T-helper 2 cell treated with Interferon-gamma antibody and Interleukin-4, amounts not matched to agents 5 μg/mL and 100 μg/mL, for 36 hours (primary cell): Measurements from ENCODE around the gene SOX30.

Experiments used
- DNase-seq: peaks from one replicate; pipeline ENCODE4 v3.0.0; 2021; ENCODE audit warnings: low spot score
- H3K27ac Mint-ChIP-seq: one replicate; pipeline ENCODE4 v1.8.0; 2021; ENCODE audit warnings: mild to moderate bottlenecking, mixed read lengths
- H3K27me3 Mint-ChIP-seq: one replicate; pipeline ENCODE4 v1.8.0; 2021; ENCODE audit warnings: low read depth, mixed read lengths
- H3K36me3 Mint-ChIP-seq: one replicate; pipeline ENCODE4 v1.8.0; 2021; ENCODE audit warnings: low read depth, mixed read lengths
- H3K4me1 Mint-ChIP-seq: one replicate; pipeline ENCODE4 v1.8.0; 2021; ENCODE audit warnings: low read depth, mixed read lengths
- H3K4me3 Mint-ChIP-seq: one replicate; pipeline ENCODE4 v1.8.0; 2022; ENCODE audit warnings: mild to moderate bottlenecking, moderate library complexity, mixed read lengths
- H3K9me3 Mint-ChIP-seq: one replicate; pipeline ENCODE4 v1.8.0; 2021; ENCODE audit warnings: mixed read lengths

The SOX30 gene

DNA sequence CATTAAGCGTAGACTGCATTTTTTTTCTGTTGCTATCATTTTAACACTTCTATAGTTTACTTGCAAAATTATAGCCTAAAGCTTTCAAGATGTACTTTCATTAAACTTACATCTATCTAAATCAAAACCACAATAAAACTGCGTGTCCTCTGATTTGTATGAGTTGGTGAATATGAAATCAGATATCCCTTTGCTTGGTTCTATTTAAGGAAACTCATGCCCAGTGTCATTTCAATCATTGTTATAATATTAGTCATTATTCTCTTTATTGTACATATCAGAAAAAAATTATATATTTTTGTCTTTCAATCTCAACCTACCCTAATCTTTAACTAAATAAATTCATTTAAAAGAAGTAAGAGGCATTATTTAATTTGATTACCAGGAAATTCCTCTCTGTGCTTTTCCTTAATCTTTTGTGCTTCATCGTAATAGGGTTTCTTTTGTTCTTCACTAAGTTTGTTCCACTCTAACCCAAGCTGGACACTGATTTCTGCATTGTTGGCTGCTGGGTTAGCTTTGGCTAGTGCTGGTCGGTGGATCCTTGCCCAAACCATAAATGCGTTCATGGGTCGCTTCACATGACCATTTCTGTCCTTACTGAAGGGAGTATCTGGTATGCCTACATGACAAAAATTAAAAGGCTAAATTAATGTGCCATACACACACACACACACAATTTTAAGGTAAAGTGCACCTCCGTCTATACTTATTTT lies 3.8 kb downstream of the SOX30 start:
- Mint-ChIP-seq H3K4me3 (no peak overlapping the region), H3K4me1 (peaks cover 9% of the 10 kb centered on the region), H3K9me3 (peaks cover 14% of the 10 kb centered on the region), H3K27me3 (peaks cover 4% of the 10 kb centered on the region), H3K36me3 (peaks cover 11% of the 10 kb centered on the region), H3K27ac (no peak overlapping the region)
- DNase-seq = no peak

DNA sequence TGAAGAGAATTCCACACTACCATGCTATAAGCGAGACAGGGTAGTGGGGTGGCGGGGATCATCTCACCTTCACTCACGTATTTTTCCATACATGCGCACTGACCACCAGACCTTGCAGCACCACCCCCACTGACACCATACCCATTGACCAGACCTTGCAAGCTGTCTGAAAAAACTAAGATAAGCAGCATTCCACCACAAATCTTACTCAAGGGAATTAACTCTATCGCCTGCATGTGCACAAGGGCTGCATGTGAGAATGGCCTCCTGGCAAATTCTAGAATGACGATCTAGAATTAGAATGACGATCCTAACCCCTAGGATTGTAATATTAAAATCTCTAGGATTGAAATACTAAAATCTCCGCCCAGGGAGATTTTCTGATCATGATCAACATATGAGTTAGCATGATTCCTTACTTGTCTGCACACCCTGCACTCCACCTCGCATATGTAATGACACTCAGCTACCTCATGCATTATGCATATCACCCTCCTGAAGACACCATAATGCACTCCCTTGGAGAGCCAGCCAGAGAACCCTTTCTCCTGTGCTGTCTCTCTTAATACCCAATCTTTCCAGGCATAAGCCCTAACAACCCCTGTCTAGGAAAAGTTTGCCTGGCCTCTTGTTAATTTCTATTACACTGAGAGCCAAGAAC lies 11.7 kb downstream of the SOX30 start:
- Mint-ChIP-seq H3K4me3 (no peak overlapping the region), H3K9me3 (no peaks in the 10 kb centered on the region), H3K4me1 (no peaks in the 10 kb centered on the region), H3K27ac (no peak overlapping the region), H3K36me3 (no peaks in the 10 kb centered on the region), H3K27me3 (peaks cover 5% of the 10 kb centered on the region)
- DNase-seq = no peak

DNA sequence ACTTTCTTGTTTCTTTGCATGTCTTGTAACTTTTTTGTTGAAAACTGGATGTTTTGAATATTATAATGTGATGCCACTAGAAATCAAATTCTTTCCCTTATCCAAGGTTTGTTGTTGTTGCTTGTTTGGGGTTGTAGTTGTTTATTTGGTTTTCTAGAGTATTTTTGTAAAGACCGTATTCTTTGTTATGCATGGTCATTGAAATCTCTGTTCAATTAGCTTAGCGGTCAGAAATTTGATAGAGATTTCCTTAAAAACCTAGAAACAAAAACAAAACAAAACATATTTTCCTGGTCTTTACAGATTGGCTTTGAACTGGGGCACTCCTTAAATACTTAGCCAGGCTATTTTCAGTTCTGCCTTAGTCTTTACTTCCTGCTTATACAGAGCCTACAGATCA lies 21.9 kb downstream of the SOX30 start:
- Mint-ChIP-seq H3K9me3 (peaks cover 7% of the 10 kb centered on the region), H3K27ac (no peak overlapping the region), H3K4me3 (no peak overlapping the region), H3K36me3 (no peaks in the 10 kb centered on the region), H3K27me3 (no peaks in the 10 kb centered on the region), H3K4me1 (peaks cover 7% of the 10 kb centered on the region)
- no peak for DNase-seq

DNA sequence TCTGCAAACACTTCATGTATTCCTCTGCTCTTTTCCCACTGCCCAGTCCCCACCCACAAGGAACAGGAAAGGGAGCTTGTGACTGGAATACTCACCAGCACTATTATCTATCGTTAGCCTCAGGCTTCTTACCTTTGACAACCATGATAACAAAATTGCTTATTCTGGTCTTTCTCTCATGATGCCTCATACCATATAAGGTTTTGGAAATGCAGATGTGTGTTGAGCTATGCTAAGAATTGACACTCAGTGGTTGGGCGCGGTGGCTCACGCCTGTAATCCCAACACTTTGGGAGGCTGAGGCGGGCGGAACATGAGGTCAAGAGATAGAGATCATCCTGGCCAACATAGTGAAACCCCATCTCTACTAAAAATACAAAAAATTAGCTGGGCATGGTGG lies 25.4 kb downstream of the SOX30 start:
- no peak overlapping the region for H3K4me3 Mint-ChIP-seq
- H3K4me1 Mint-ChIP-seq = peaks cover 12% of the 10 kb centered on the region
- H3K27ac Mint-ChIP-seq = no peak overlapping the region
- no peak for DNase-seq
- H3K27me3 Mint-ChIP-seq = no peaks in the 10 kb centered on the region
- peaks cover 21% of the 10 kb centered on the region for H3K9me3 Mint-ChIP-seq
- H3K36me3 Mint-ChIP-seq = peaks cover 5% of the 10 kb centered on the region

DNA sequence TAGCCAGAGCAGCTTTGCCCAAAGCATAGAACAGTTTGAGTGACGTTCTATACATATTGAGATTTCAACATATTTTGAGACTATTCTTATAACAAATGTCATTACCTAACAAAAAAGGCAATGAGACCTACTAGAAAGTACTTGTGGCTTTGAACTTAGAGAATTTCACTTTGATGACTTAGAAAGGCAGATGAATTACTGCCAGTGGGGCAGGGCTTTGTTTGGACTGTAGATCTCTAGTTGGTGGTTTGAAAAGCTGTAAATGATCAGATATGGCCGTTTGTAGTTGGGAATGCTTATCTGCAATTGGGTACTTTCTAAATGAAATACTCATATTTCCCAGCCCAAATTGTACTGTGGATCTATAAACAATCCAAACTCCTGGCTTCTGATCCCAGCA lies 28.1 kb downstream of the SOX30 start:
- no peaks in the 10 kb centered on the region for H3K27me3 Mint-ChIP-seq
- H3K4me1 Mint-ChIP-seq = peaks cover 12% of the 10 kb centered on the region
- no peak overlapping the region for H3K4me3 Mint-ChIP-seq
- no peak for DNase-seq
- H3K36me3 Mint-ChIP-seq = peaks cover 9% of the 10 kb centered on the region
- peaks cover 23% of the 10 kb centered on the region for H3K9me3 Mint-ChIP-seq
- H3K27ac Mint-ChIP-seq = no peak overlapping the region

DNA sequence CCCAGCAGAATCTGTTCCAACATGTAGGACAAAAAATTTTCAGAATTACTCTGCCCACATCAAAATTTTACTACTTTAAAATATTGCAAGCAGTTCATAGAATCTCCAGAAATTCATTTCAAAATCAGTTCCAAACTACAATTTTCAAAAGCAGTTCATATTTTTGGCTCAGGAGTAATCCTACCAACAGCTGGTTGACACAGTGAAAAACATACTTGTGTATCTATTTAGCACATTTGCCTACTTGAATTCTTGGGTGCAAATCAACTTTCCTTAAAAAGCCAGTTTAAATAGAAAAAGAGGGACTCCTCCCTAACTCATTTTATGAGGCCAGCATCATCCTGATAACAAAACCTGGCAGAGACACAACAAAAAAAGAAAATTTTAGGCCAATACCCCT lies 31.5 kb downstream of the SOX30 start:
- Mint-ChIP-seq H3K27me3 (no peaks in the 10 kb centered on the region), H3K4me3 (no peak overlapping the region), H3K27ac (no peak overlapping the region), H3K4me1 (peaks cover 12% of the 10 kb centered on the region), H3K36me3 (peaks cover 9% of the 10 kb centered on the region), H3K9me3 (peaks cover 30% of the 10 kb centered on the region)
- no peak for DNase-seq

DNA sequence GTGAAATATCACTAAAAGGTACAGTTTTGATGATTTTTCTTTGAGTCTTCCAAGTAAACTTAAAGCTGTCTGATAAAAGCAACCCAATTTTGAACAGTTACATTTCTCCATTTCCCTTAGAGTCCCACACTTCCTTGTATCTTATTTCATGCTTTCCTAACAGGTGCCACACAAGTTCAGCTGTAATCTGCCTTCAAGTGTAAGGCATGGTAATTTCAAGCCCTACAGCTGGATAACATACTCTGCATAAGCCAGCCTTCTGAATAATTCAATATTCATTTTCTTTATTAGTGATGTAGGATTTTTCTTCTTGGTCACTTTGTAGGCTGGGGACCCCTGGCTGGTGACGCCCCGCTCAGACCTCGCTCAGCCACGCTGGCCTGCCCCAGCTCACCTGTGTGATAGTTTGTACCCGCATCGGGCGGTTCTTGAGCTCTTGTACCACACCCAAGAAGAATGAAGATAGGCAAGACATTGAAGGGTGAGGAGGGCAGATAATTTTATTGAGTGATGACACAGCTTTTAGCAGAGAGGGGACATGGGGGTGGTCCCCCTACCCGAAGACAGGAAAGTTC lies 34.0 kb downstream of the SOX30 start:
- DNase-seq = no peak
- Mint-ChIP-seq H3K4me1 (peaks cover 15% of the 10 kb centered on the region), H3K9me3 (peaks cover 30% of the 10 kb centered on the region), H3K36me3 (peaks cover 17% of the 10 kb centered on the region), H3K27me3 (no peaks in the 10 kb centered on the region), H3K4me3 (no peak overlapping the region), H3K27ac (no peak overlapping the region)

DNA sequence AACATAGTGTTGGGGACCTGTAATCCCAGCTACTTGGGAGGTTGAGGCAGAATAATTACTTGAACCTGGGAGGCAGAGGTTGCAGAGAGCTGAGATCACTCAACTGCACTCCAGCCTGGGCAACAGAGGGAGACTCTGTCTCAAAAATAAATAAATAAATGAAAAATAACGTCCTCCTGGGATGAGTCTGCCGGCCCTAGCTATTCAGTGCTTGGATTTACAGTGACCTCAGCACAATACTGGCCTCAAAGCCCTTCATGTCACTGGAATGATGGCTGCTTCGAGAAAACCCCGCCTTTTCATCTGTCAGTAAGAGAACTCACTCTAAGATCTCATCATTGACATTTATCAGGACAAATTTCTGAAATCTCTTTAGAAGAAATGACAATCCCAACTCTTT lies 35.5 kb downstream of the SOX30 start:
- peaks cover 12% of the 10 kb centered on the region for H3K36me3 Mint-ChIP-seq
- no peak overlapping the region for H3K27ac Mint-ChIP-seq
- H3K4me1 Mint-ChIP-seq = peaks cover 22% of the 10 kb centered on the region

DNA sequence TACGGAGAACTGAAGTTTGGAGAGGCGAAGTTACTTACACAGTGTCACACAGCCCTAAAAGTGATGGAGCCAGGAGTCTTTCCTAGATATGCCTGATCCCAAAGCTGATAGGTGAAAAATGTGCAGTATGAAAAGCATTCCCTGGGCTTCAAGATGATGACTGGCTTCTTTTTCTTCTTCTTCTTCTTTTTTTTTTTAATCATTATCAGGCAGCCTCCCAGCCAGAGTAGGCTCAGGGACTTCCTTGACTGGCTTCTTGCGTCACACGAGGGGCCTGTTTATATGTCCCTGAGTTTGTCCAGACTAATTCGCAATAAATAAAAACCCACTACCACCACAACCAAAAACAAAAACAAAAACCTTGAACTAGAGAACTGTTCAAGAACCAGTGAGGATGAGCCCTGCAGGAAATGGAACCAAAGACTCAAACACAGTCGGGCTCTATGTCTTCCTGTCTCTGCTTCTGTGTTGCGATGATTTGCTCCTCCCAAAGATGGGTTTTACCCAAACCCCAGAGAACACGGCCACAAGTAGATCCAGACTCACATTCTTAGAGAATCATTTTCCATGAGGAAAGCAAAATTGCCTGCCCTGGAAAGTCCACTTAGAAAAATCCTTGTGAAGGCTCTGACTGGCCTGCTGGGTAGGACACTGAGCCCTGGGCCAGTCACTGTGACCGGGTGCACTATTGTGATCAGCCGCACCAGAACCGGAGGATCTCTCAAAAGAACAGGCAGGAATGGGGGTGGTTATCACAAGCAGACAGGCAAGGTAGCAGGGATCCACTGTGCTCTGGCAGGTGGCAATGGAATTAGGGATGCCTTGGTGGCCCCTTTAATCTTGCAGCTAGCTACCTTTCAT lies 38.6 kb downstream of the SOX30 start:
- Mint-ChIP-seq H3K27me3 (no peaks in the 10 kb centered on the region), H3K27ac (peak overlapping the region; percentile 69), H3K9me3 (peaks cover 6% of the 10 kb centered on the region), H3K4me3 (peak overlapping the region; percentile 58), H3K36me3 (peaks cover 8% of the 10 kb centered on the region), H3K4me1 (peaks cover 41% of the 10 kb centered on the region)
- no peak for DNase-seq

More for the DNA sequence above, 35.5 kb downstream of the SOX30 start:
- no peak overlapping the region for H3K4me3 Mint-ChIP-seq
- no peaks in the 10 kb centered on the region for H3K27me3 Mint-ChIP-seq
- DNase-seq = no peak
- peaks cover 15% of the 10 kb centered on the region for H3K9me3 Mint-ChIP-seq

DNA sequence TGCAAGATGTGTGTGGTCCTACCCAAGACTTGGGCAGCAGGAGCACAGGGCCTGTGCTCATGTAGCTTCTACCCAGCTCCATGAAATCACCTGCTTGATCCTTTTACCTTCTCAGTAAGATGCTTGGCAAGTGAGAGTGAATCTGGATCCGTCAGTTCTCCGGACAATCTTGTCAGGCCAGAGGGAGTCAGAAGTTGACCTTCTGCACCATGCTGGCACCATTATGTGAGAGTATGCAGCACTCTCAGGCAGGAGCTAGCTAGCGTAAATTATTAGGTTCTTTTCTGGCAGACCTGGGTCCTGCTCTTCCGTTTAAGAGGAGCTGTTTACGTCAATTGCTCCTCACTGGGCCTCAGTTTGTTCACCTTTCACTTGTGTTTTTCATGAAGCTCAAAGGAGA lies 39.7 kb downstream of the SOX30 start:
- Mint-ChIP-seq H3K4me3 (peak overlapping the region; percentile 19), H3K27me3 (no peaks in the 10 kb centered on the region)

DNA sequence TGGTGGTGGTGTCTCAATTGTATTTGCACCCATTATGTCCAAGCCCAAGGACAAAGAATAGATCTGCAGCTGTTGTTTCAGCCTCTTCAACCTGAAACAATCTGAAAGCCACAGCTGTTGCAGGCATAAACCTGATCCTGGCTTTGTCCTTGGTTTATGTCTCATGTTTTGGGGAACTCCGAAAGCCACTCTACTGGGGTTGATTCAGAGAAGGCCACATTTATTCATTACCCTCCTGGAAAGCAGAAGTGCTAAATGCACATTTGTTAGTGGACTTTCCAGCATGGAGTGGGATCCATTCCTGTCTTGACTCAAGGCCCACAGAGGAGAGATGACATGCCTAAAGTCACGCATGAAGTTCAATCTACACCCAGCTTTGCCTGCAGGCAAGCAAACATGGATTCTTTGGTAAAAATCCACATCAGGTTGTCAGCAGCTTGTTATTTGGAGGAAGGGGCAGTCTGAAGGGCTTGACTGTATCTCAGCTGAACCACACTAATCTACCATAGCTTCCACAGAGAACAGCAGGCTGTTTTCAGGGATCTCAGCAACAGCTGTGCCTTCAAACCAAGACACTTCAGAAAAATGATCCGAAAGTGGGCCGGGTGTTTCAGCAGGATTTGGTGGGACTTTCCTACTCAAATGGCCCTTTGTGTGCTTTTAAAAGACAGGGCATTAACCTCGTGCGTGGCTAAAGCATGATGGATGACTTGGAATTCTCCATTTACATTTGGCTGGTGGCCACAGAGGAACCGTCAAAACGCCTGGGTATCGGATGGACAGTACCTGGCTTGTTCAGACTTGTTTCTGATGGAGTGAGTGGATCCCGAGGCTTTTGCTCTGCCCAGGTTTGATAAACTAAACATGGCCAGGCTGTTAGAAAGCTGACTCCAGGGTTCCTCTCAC lies 40.4 kb downstream of the SOX30 start:
- H3K27me3 Mint-ChIP-seq = no peaks in the 10 kb centered on the region
- peaks cover 55% of the 10 kb centered on the region for H3K4me1 Mint-ChIP-seq
- peaks cover 10% of the 10 kb centered on the region for H3K36me3 Mint-ChIP-seq
- no peak for DNase-seq
- H3K4me3 Mint-ChIP-seq = no peak overlapping the region
- H3K27ac Mint-ChIP-seq = peak overlapping the region; percentile 21
- H3K9me3 Mint-ChIP-seq = no peaks in the 10 kb centered on the region

More for the DNA sequence above, 39.7 kb downstream of the SOX30 start:
- Mint-ChIP-seq H3K27ac (peak overlapping the region; percentile 68), H3K36me3 (peaks cover 10% of the 10 kb centered on the region), H3K4me1 (peaks cover 48% of the 10 kb centered on the region), H3K9me3 (no peaks in the 10 kb centered on the region)
- DNase-seq = no peak

DNA sequence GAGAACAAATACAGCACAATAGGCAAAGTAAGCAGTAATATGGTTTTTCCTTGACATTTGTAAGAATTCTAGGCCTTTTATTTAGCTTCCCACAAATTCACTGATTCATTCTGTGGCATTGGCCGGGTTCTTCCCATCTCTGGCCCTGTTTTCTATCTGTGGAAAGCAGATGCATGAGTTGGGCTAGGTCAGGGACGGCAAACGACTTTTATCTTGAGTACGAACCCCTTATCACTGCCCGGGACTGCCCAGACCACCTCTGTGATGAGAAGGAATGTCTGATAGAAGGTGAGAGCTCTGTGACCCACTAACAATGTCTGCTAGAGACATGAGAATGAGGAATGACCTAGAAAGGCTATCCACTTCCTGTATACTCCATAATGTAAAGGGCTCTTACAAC lies 41.2 kb downstream of the SOX30 start:
- H3K9me3 Mint-ChIP-seq = no peaks in the 10 kb centered on the region
- H3K27me3 Mint-ChIP-seq = no peaks in the 10 kb centered on the region
- H3K27ac Mint-ChIP-seq = peak overlapping the region; percentile 9
- no peak for DNase-seq
- peaks cover 59% of the 10 kb centered on the region for H3K4me1 Mint-ChIP-seq
- no peak overlapping the region for H3K4me3 Mint-ChIP-seq
- H3K36me3 Mint-ChIP-seq = peaks cover 11% of the 10 kb centered on the region

DNA sequence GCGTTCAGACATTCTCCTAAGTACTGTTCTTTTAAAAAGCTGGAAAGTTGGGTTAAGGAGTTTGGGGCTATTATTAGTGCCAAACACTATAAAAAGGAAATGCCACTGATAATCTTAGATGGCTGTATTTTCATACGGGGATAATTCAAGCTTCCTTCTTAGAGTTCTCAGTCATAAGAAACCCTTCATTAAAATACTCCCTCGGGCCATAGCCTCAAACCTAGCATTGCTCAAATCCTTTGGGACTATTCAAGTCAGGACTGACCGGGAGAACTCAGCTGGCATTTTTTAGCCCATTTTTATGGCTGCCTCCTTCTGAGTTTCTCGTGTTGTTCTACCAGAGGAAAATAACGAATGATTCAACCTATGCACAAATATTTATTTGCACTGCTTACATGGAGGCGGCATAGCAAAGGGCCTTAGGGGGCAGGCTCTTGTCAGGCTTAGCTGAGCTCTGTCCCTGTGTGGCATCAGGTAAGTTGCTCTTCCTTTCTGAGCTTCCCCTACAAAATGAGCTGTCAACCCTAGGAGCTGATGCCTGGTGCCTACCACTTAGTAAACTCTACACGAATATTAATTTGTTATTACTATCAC lies 43.2 kb downstream of the SOX30 start:
- Mint-ChIP-seq H3K4me3 (no peak overlapping the region), H3K27me3 (no peaks in the 10 kb centered on the region), H3K9me3 (no peaks in the 10 kb centered on the region), H3K4me1 (peaks cover 63% of the 10 kb centered on the region), H3K36me3 (peaks cover 7% of the 10 kb centered on the region), H3K27ac (peak overlapping the region; percentile 55)
- no peak for DNase-seq
